Right lobe of liver (tissue), 6 donors: Measurements from ENCODE around the gene MED10. TPM values are rescaled to one million over a fixed set of nuclear protein-coding genes. Genes with fewer than 3 reads are reported as not detected.

Experiments
- ATAC-seq, 4 donors: fragments of 200-7000 bp; cut with Tn5 transposase; one replicate each; pipeline ENCODE4 v1.9.1; 2020; ENCODE audit warnings: mild to moderate bottlenecking in 4 of 4, moderate library complexity in 4 of 4
- DNase-seq, 3 donors: peaks; one replicate each; pipeline ENCODE4 v3.0.0-alpha.2; 2020
- H3K27ac ChIP-seq, 3 donors: fragments of 200-600 bp; one replicate each; pipeline ENCODE4 v1.8.0; 2022
- H3K27me3 ChIP-seq, 2 donors: fragments of 200-600 bp; one replicate each; pipeline ENCODE4 v1.8.0; 2022
- H3K36me3 ChIP-seq, 4 donors: fragments of 200-600 bp; sonication (generic) in 1 of 4; one replicate each; pipeline versions ENCODE4 v1.5.1 to v1.8.0; 2017 to 2022; ENCODE audit warnings: control low read depth in 1 of 4
- H3K4me1 ChIP-seq, 4 donors: fragments of 200-600 bp; sonication (generic) in 1 of 4; one replicate each; pipeline versions ENCODE4 v1.5.1 to v1.8.0; 2017 to 2022; ENCODE audit warnings: control low read depth in 1 of 4
- H3K4me3 ChIP-seq, 3 donors: fragments of 200-600 bp; one replicate each; pipeline ENCODE4 v1.8.0; 2022
- H3K9me3 ChIP-seq, 4 donors: fragments of 200-600 bp; sonication (generic) in 1 of 4; one replicate each; pipeline versions ENCODE4 v1.5.1 to v1.8.0; 2017 to 2022; ENCODE audit warnings: control low read depth in 1 of 4
- POLR2A ChIP-seq: fragments of 450-650 bp; IDR thresholded peaks from one replicate; pipeline ENCODE4 v1.6.1; 2017; ENCODE audit warnings: antibody characterized with exemption, mild to moderate bottlenecking
- WGBS: methylation state at CpG from one replicate; pipeline ENCODE4 v1.1.6; 2018; ENCODE audit warnings: low coverage, low lambda C conversion rate; ENCODE audit not compliant: insufficient coverage; ENCODE audit errors: missing lambda C conversion rate; 5-methylcytosine and 5-hydroxymethylcytosine counted together
- intact Hi-C, 2 donors: fragments of 100-400 bp; cut with DNase I; formaldehyde crosslinking; loops; one replicate each; pipeline versions ENCODE4 v1.11.2 to v1.14.1; 2022
- total RNA-seq, 6 experiments: library from RNA; depleted of rRNA in 2 of 6; stranded (reverse); fragments of >200 nt in 2 of 6; fragmentation: NEBNext Ultra II Directional in 3 of 6; extraction: Animal tissue kit (Norgen Biotek cat#: 25700) in 3 of 6; gene quantifications; one replicate each; pipeline versions ENCODE4 v1.1.0 to v1.2.4, GENCODE V29; 2016 to 2023
- TF ChIP-seq, protein P1 (sequence below), 4 donors: fragments of 200-600 bp in 3 of 4; fragments of 450-650 bp in 1 of 4; IDR thresholded peaks; one replicate each; pipeline versions ENCODE4 v1.5.1 to v1.8.0; 2016 to 2022; ENCODE audit warnings: antibody characterized with exemption in 4 of 4, mild to moderate bottlenecking in 2 of 4
- donor health status: DM: no; HTN: yes; CAD: no.
- donor health status: DM: no; HTN: no; CAD: no.
- donor health status: DM: no; HTN: no; CAD: no.
- donor health status: DM: no; HTN: yes; CAD: no.
- donor health status: DM: no; HTN: yes; CAD: no.

MED10 gene
- total RNA-seq, 6 experiments from 2014 or later: 9.3 to 15.4 (median 12.7) TPM

DNA sequence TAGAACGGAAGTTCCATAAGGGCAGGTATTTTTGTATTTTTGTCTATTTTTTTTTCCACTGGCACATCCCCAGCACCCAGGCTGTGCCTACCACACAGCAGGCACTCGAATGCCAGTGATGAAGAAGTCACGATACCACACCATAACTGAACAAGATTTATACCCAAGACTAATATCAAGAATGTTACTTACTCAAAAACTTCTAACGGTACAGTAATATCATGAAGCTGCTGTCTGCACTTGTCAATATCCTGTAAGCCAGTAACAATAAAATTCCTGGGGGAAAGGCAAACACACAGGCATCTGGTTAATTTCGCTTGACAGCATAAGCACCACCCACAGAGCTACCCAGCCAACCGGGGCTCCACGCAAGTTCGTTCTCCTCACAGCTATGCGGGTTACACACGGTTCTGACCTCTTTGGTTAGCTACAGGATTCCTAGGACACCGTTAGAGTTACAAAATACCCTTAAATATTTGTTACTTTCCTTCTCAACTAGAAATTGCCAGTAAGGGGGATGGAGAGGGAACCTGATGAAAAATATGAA is 1.3 kb downstream of the MED10 start:
- H3K9me3 ChIP-seq: no peaks in the 10 kb centered on the region
- no peak for TF ChIP-seq POLR2A
- TF ChIP-seq, protein P1, sequence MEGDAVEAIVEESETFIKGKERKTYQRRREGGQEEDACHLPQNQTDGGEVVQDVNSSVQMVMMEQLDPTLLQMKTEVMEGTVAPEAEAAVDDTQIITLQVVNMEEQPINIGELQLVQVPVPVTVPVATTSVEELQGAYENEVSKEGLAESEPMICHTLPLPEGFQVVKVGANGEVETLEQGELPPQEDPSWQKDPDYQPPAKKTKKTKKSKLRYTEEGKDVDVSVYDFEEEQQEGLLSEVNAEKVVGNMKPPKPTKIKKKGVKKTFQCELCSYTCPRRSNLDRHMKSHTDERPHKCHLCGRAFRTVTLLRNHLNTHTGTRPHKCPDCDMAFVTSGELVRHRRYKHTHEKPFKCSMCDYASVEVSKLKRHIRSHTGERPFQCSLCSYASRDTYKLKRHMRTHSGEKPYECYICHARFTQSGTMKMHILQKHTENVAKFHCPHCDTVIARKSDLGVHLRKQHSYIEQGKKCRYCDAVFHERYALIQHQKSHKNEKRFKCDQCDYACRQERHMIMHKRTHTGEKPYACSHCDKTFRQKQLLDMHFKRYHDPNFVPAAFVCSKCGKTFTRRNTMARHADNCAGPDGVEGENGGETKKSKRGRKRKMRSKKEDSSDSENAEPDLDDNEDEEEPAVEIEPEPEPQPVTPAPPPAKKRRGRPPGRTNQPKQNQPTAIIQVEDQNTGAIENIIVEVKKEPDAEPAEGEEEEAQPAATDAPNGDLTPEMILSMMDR (IDR thresholded peaks at IDR 0.05): no peak
- peaks cover 0 to 19% (median 3%) of the 10 kb centered on the region in 4 donors for H3K4me1 ChIP-seq
- H3K27ac ChIP-seq: no peak overlapping the region
- ATAC-seq: no peak
- peak overlapping the region; percentile 92 to 100 (median 100) for H3K4me3 ChIP-seq
- no peak for DNase-seq
- peaks cover 2 to 49% (median 11%) of the 10 kb centered on the region in 4 donors for H3K36me3 ChIP-seq
- H3K27me3 ChIP-seq: no peaks in the 10 kb centered on the region
- intact Hi-C loops: no loop called here
- WGBS: 67% methylated on average over 10 of the region's 11 CpGs

DNA sequence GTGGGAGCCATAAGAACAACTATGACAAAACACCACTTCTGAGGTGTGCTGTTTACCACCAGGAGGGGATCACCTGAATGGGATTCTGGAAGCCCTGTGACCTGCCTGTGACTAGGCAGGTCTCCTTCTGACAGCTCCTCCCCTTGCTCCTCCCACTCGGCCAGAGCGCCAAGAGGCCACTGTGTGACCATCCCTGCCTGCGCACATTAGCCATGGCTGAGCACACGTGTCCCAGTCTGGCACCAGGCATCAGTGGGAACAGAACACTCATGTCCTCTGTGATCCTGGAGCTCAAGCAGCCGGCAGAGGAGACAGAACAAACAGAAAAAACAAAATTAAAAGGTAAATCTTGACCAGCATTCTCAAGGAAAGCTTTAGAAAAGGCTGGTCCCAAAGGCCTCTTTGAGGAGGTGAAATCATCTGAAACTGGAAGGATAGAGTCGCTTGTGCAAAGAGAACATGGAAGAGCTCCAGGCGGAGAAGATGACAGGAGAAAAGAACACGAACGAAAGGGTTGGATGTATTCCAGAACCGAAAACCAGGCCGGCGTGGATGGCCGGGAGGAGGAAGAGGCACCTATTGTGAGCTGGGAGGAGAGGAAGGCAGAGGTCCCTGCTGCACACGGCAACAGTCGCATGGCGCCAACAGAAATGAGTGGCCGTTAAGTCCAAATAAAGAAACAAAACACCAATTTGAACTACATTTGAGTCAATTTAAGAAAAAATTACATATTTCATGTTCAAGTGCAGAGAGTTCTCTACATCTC is 5.1 kb downstream of the MED10 start:
- peak in 2 of 4 donors; percentile 4 to 12 for ATAC-seq
- no peak overlapping the region for H3K4me3 ChIP-seq
- H3K27me3 ChIP-seq: no peaks in the 10 kb centered on the region
- TF ChIP-seq, protein P1 (IDR thresholded peaks at IDR 0.05): no peak
- no peak for TF ChIP-seq POLR2A
- H3K36me3 ChIP-seq: peaks cover 2 to 82% (median 19%) of the 10 kb centered on the region in 4 donors
- H3K4me1 ChIP-seq: peaks cover 0 to 14% (median 3%) of the 10 kb centered on the region in 4 donors
- H3K9me3 ChIP-seq: no peaks in the 10 kb centered on the region
- WGBS: 94% methylated on average over 11 of the region's 17 CpGs
- DNase-seq: no peak
- H3K27ac ChIP-seq: peak overlapping the region in 1 of 3 donors; percentile 0
- intact Hi-C loops: no loop called here

DNA sequence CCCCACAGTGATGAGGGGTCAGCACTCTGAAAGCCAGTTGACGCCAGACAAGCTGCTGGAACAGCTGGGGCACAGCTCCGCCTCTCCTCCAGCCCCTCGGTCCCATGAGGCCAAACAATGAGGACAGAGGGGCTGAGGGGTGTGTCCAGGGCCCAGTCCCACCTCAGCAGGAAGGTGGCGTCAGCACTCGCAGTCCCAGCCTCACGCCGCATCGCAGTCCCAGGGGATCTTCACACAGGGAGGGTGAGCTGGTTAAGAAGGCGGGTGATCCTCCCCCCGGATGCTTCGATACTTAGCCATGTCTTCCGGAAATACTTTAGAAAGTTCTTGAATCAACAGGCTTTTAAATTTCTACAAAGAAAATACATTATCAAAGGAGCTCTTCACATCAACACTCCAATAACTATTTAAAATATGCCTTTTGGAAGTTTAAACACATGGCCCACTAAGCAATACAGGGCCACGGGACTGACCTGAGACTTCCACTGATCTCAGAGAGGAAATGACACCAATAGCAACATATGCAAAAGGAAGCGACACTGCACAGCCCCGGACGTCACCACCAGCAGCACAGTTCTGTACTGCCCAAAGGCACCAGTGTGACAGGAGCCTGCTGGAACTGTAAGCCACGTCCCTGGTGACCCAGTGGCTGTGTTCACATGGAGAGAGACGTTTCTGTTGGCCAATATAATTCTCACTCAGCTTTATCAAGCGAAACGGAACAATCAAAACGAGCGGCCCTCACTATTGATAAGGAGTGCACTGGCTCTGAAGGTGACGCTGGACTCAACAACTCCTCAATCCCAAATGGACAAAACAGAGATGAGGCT is 5.9 kb downstream of the MED10 start:
- peaks cover 2 to 82% (median 19%) of the 10 kb centered on the region in 4 donors for H3K36me3 ChIP-seq
- peaks cover 0 to 10% (median 2%) of the 10 kb centered on the region in 4 donors for H3K4me1 ChIP-seq
- intact Hi-C loops: no loop called here
- peak overlapping the region in 1 of 3 donors; percentile 25 for H3K27ac ChIP-seq
- no peak overlapping the region for H3K4me3 ChIP-seq
- DNase-seq (peak in 1 of 3 donors; percentile 47), ATAC-seq (peak; percentile 75 to 88 (median 84))
- 81% methylated on average over 18 of the region's 23 CpGs for WGBS
- TF ChIP-seq, protein P1 (IDR thresholded peaks at IDR 0.05): no peak
- no peak for TF ChIP-seq POLR2A
- H3K9me3 ChIP-seq: no peaks in the 10 kb centered on the region
- no peaks in the 10 kb centered on the region for H3K27me3 ChIP-seq

DNA sequence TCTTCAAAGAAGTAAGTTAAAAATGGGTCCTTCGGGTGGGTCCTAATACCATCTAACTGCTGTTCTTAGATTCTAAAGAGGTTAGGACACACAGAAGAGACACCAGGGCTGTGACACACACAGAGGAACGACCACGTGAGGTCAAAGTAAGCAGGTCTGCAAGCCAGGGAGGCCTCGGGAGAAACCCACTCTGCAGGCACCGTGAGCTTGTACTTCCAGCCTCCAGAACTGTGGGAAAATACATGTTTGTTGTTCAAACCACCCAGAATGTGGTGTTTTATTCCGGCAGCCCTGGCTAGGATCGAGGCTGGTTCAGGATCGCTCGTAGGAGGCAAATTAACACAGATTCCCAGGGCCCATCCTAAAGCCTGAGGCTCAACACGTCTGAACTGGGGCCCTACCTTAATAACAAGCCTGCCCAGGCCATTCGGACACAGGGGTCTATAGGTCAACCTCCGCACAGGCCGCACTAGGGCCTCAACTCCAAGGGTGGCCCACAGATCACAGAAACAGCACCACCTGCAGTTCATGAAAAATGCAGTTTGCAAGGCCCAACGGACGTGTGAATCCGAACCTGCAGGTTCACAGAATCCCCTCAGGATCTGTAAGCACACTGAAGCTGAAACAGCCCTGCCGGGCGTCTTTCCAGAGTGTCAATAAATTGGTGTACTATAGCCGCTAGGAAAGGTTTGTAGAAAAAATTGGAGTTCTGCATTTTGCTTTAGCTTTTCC is 7.1 kb downstream of the MED10 start:
- peaks cover 2 to 75% (median 19%) of the 10 kb centered on the region in 4 donors for H3K36me3 ChIP-seq
- H3K27me3 ChIP-seq: no peaks in the 10 kb centered on the region
- H3K4me1 ChIP-seq: no peaks in the 10 kb centered on the region
- 94% methylated on average over 10 of the region's 19 CpGs for WGBS
- H3K27ac ChIP-seq: no peak overlapping the region
- no peaks in the 10 kb centered on the region for H3K9me3 ChIP-seq
- TF ChIP-seq, protein P1 (IDR thresholded peaks at IDR 0.05): no peak
- no peak for TF ChIP-seq POLR2A
- DNase-seq: no peak
- ATAC-seq: no peak
- intact Hi-C loops: no loop called here
- no peak overlapping the region for H3K4me3 ChIP-seq
